Kidney (tissue), 14 donors: ENCODE measurements around the gene APOL2. TPM values are rescaled to one million over a fixed set of nuclear protein-coding genes. Genes with fewer than 3 reads are reported as not detected.
A peak's percentile ranks its signal among the peaks of the same experiment; 100 is the strongest.

ENCODE experiments used
- DNase-seq, 5 donors: peaks; one replicate each; pipeline ENCODE4 v3.0.0-alpha.2; 2013 to 2020
- FAIRE-seq: peaks from 2 replicates; lab custom pipeline; 2012; peaks lifted over from hg19 to GRCh38; lab: Jason Lieb, UNC
- H3K27ac ChIP-seq, 2 donors: one replicate each; pipeline ENCODE4 v1.7.0; 2013; ENCODE audit warnings: low read depth in 2 of 2, low read length in 2 of 2, inconsistent platforms in 1 of 2
- H3K27me3 ChIP-seq: one replicate; pipeline ENCODE4 v1.7.1; 2013; ENCODE audit warnings: low read length, inconsistent platforms; ENCODE audit not compliant: control insufficient read depth, insufficient read depth
- H3K36me3 ChIP-seq, 3 donors: one replicate each; pipeline versions ENCODE4 v1.7.0 to v1.7.1; 2013; ENCODE audit warnings: low read length in 3 of 3, control low read depth in 1 of 3, inconsistent platforms in 1 of 3; ENCODE audit not compliant: insufficient read depth in 3 of 3, control insufficient read depth in 2 of 3
- H3K4me1 ChIP-seq, 3 donors: one replicate each; pipeline versions ENCODE4 v1.7.0 to v1.7.1; 2013; ENCODE audit warnings: low read length in 3 of 3, inconsistent platforms in 1 of 3, low read depth in 1 of 3; ENCODE audit not compliant: control insufficient read depth in 2 of 3, insufficient read depth in 2 of 3
- H3K4me3 ChIP-seq, 3 donors: one replicate each; pipeline versions ENCODE4 v1.7.0 to v1.8.1; 2013; ENCODE audit warnings: low read length in 3 of 3, control low read depth in 1 of 3, inconsistent platforms in 1 of 3
- H3K9ac ChIP-seq, 3 donors: one replicate each; pipeline versions ENCODE4 v1.7.0 to v1.7.1; 2013; ENCODE audit warnings: low read length in 3 of 3, control low read depth in 1 of 3, inconsistent platforms in 1 of 3
- H3K9me3 ChIP-seq, 3 donors: one replicate each; pipeline versions ENCODE4 v1.7.0 to v1.7.1; 2013; ENCODE audit warnings: low read length in 3 of 3, control low read depth in 1 of 3, inconsistent platforms in 1 of 3; ENCODE audit not compliant: control insufficient read depth in 2 of 3, insufficient read depth in 1 of 3
- CTCF ChIP-seq: IDR thresholded peaks from 3 replicates; pipeline ENCODE4 v1.5.1; 2012; ENCODE audit warnings: mild to moderate bottlenecking, moderate library complexity, borderline replicate concordance; ENCODE audit not compliant: insufficient read depth; ENCODE audit errors: extremely low read depth
- intact Hi-C: fragments of 100-400 bp; cut with DNase I; formaldehyde crosslinking; loops from one replicate; pipeline ENCODE4 v1.11.1; 2022
- polyA plus RNA-seq: library from polyadenylated mRNA; stranded (reverse); fragments of 350-450 nt; fragmentation: Illumina TruSeq; extraction: RNeasy Lipid Tissue Mini Kit (QIAGEN cat#74804); gene quantifications from one replicate; pipeline ENCODE4 v1.2.3, GENCODE V29; 2014; ENCODE audit warnings: low read depth, low replicate concordance; ENCODE audit not compliant: insufficient read depth
- total RNA-seq: library from RNA; stranded (reverse); fragmentation: NEBNext Ultra II Directional; extraction: Animal tissue kit (Norgen Biotek cat#: 25700); gene quantifications from one replicate; pipeline ENCODE4 v1.2.1, GENCODE V29; 2021
- donor health status: control.
- donor health status: control.
- donor health status: control.
- donor health status: control.
- donor health status: control.
- donor health status: DM: yes; HTN: yes; CAD: no.
- donor health status: Normal renal cell carcinoma (clear cell type).

The APOL2 gene
- total and polyA plus RNA-seq, 2 donors from 2014 or later, result 34.8 to 48.8 TPM

GRCh38 chr22:36227806-36228205 is 11.5 kb downstream of the APOL2 start:
- intact Hi-C loops, result no loop called here
- Histone ChIP-seq H3K9ac (no peak overlapping the region), H3K4me1 (no peaks in the 10 kb centered on the region), H3K27ac (no peak overlapping the region), H3K9me3 (no peaks in the 10 kb centered on the region), H3K36me3 (peaks cover 2 to 22% (median 6%) of the 10 kb centered on the region in 3 donors), H3K4me3 (no peak overlapping the region), H3K27me3 (no peaks in the 10 kb centered on the region)
- no peak for TF ChIP-seq CTCF
- no peak for DNase-seq
- FAIRE-seq, result no peak

GRCh38 chr22:36227396-36227795 is 11.9 kb downstream of the APOL2 start:
- FAIRE-seq, result no peak

GRCh38 chr22:36226189-36226588 is 13.1 kb downstream of the APOL2 start:
- intact Hi-C loops, result no loop called here
- H3K27ac ChIP-seq, result no peak overlapping the region
- peaks cover 2 to 18% (median 3%) of the 10 kb centered on the region in 3 donors for H3K36me3 ChIP-seq
- DNase-seq (peak in 1 of 5 donors; percentile 15), FAIRE-seq (no peak)
- no peaks in the 10 kb centered on the region for H3K4me1 ChIP-seq
- no peak overlapping the region for H3K9ac ChIP-seq
- H3K27me3 ChIP-seq, result no peaks in the 10 kb centered on the region
- no peak for TF ChIP-seq CTCF
- no peaks in the 10 kb centered on the region for H3K9me3 ChIP-seq
- H3K4me3 ChIP-seq, result no peak overlapping the region

More at GRCh38 chr22:36227396-36227795, 11.9 kb downstream of the APOL2 start:
- TF ChIP-seq CTCF, result no peak
- H3K4me3 ChIP-seq, result no peak overlapping the region
- H3K27ac ChIP-seq, result no peak overlapping the region
- H3K9me3 ChIP-seq, result no peaks in the 10 kb centered on the region
- no peak for DNase-seq
- no peaks in the 10 kb centered on the region for H3K27me3 ChIP-seq
- no peaks in the 10 kb centered on the region for H3K4me1 ChIP-seq
- peaks cover 2 to 22% (median 6%) of the 10 kb centered on the region in 3 donors for H3K36me3 ChIP-seq
- intact Hi-C loops, result no loop called here
- H3K9ac ChIP-seq, result no peak overlapping the region
